Muscle layer of duodenum (tissue), 2 donors: ENCODE data around the gene UBE2O.

Experiments
- H3K27ac ChIP-seq: one replicate; pipeline ENCODE4 v1.7.0; 2013; ENCODE audit warnings: mild to moderate bottlenecking, low read length
- H3K27me3 ChIP-seq: one replicate; pipeline ENCODE4 v1.7.0; 2013; ENCODE audit warnings: low read depth, mild to moderate bottlenecking, control low read depth, low read length
- H3K36me3 ChIP-seq, 2 donors: one replicate each; pipeline ENCODE4 v1.7.0; 2013; ENCODE audit warnings: low read length in 2 of 2, control low read depth in 1 of 2, mild to moderate bottlenecking in 1 of 2; ENCODE audit not compliant: insufficient read depth in 2 of 2, control insufficient read depth in 1 of 2
- H3K4me1 ChIP-seq, 2 donors: one replicate each; pipeline ENCODE4 v1.7.0; 2013; ENCODE audit warnings: low read length in 2 of 2, mild to moderate bottlenecking in 2 of 2, control low read depth in 1 of 2, moderate library complexity in 1 of 2; ENCODE audit not compliant: insufficient read depth in 2 of 2, control insufficient read depth in 1 of 2
- H3K4me3 ChIP-seq, 2 donors: one replicate each; pipeline ENCODE4 v1.7.0; 2013; ENCODE audit warnings: low read length in 2 of 2, low read depth in 1 of 2, mild to moderate bottlenecking in 1 of 2
- H3K9me3 ChIP-seq, 2 donors: one replicate each; pipeline ENCODE4 v1.7.0; 2013; ENCODE audit warnings: low read length in 2 of 2, control low read depth in 1 of 2, mild to moderate bottlenecking in 1 of 2; ENCODE audit not compliant: control insufficient read depth in 1 of 2
- donor health status: healthy.

UBE2O gene

DNA sequence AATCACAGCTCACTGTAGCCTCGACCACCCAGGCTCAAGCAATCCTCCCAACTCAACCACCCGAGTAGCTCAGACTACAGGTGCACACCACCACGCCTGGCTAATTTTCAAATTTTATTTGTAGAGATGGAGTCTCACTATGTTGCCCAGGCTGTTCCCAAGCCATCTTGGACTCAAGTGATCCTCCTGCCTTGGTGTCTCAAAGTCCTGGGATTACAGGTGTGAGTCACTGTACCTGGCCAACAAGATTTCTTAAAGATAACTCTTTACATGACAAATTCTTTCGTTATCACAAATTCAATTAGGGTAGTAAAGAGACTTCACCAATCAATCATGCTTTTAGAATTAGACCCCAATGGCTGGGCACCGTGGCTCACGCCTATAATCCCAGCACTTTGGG is 111.7 kb downstream of the UBE2O start:
- Histone ChIP-seq H3K4me3 (no peak overlapping the region), H3K9me3 (no peaks in the 10 kb centered on the region), H3K27ac (no peak overlapping the region), H3K4me1 (peaks cover 0 to 7% of the 10 kb centered on the region in 2 donors), H3K36me3 (peaks cover 26 to 36% of the 10 kb centered on the region in 2 donors), H3K27me3 (no peaks in the 10 kb centered on the region)
